ENCODE results near the gene CERS3. TPM values are rescaled to one million over a fixed set of nuclear protein-coding genes. Genes with fewer than 3 reads are reported as not detected.

CERS3 gene
- total RNA-seq, 1 donor from 2014 or later, result 0.13 TPM

GRCh38 chr15:100385300-100386050 is 143.3 kb downstream of the CERS3 start:
- no peaks in the 10 kb centered on the region for H3K4me1 Mint-ChIP-seq
- no peak overlapping the region for H3K27ac Mint-ChIP-seq
- H3K9me3 Mint-ChIP-seq, result peaks cover 22% of the 10 kb centered on the region
- DNase-seq, result no peak
- POLR2A ChIA-PET, result no interaction called here
- H3K27me3 Mint-ChIP-seq, result peaks cover 2% of the 10 kb centered on the region
- intact Hi-C loops (cut with micrococcal nuclease), result no loop called here
- H3K36me3 Mint-ChIP-seq (ENCODE audit: low read depth), result peaks cover 3% of the 10 kb centered on the region
- TF ChIP-seq CTCF (IDR thresholded peaks at IDR 0.05), result no peak
- ATAC-seq (ENCODE audit: low read depth), result no peak
- CTCF ChIA-PET, result no interaction called here
- H3K4me3 Mint-ChIP-seq, result no peak overlapping the region

GRCh38 chr15:100384108-100384410 is 144.7 kb downstream of the CERS3 start:
- Mint-ChIP-seq H3K4me1 (no peaks in the 10 kb centered on the region), H3K9me3 (peaks cover 23% of the 10 kb centered on the region), H3K36me3 (ENCODE audit: low read depth) (peaks cover 3% of the 10 kb centered on the region), H3K4me3 (no peak overlapping the region), H3K27me3 (peaks cover 2% of the 10 kb centered on the region), H3K27ac (no peak overlapping the region)
- TF ChIP-seq CTCF (IDR thresholded peaks at IDR 0.05), result no peak
- CTCF ChIA-PET, result interaction anchor here (1.1 kb wide), 1 partner anchor 34 kb away, joined by 3 read pairs; no protein-coding TSS in a partner anchor
- POLR2A ChIA-PET, result no interaction called here
- ATAC-seq (ENCODE audit: low read depth) (no peak), DNase-seq (no peak)
- intact Hi-C loops (cut with micrococcal nuclease), result no loop called here

- ATAC-seq (ENCODE audit: low read depth) (no peak), DNase-seq (no peak)
- Mint-ChIP-seq H3K36me3 (ENCODE audit: low read depth) (peaks cover 3% of the 10 kb centered on the region), H3K4me1 (no peaks in the 10 kb centered on the region), H3K27ac (no peak overlapping the region), H3K9me3 (peaks cover 20% of the 10 kb centered on the region), H3K4me3 (no peak overlapping the region), H3K27me3 (peaks cover 2% of the 10 kb centered on the region)
- ChIA-PET POLR2A (no interaction called here), CTCF (interaction anchor here (1.1 kb wide), 1 partner anchor 34 kb away, joined by 3 read pairs; no protein-coding TSS in a partner anchor)
- intact Hi-C loops (cut with micrococcal nuclease), result no loop called here
- TF ChIP-seq CTCF (IDR thresholded peaks at IDR 0.05), result no peak
Observed at GRCh38 chr15:100383302-100384107, 145.2 kb downstream of the CERS3 start.

GRCh38 chr15:100373942-100374341 is 154.8 kb downstream of the CERS3 start:
- TF ChIP-seq CTCF (IDR thresholded peaks at IDR 0.05), result no peak
- Mint-ChIP-seq H3K36me3 (ENCODE audit: low read depth) (no peaks in the 10 kb centered on the region), H3K27me3 (peaks cover 33% of the 10 kb centered on the region), H3K9me3 (peaks cover 14% of the 10 kb centered on the region), H3K4me3 (no peak overlapping the region), H3K4me1 (no peaks in the 10 kb centered on the region), H3K27ac (no peak overlapping the region)
- intact Hi-C loops (cut with micrococcal nuclease), result no loop called here
- CTCF ChIA-PET, result no interaction called here
- ATAC-seq (ENCODE audit: low read depth) (no peak), DNase-seq (no peak)
- POLR2A ChIA-PET, result no interaction called here

- POLR2A ChIA-PET, result no interaction called here
- H3K36me3 Mint-ChIP-seq (ENCODE audit: low read depth), result no peaks in the 10 kb centered on the region
- ATAC-seq (ENCODE audit: low read depth) (no peak), DNase-seq (no peak)
- CTCF ChIA-PET, result no interaction called here
- intact Hi-C loops (cut with micrococcal nuclease), result no loop called here
- H3K4me1 Mint-ChIP-seq, result no peaks in the 10 kb centered on the region
- TF ChIP-seq CTCF (IDR thresholded peaks at IDR 0.05), result no peak
- H3K27me3 Mint-ChIP-seq, result peaks cover 33% of the 10 kb centered on the region
- H3K4me3 Mint-ChIP-seq, result no peak overlapping the region
- H3K27ac Mint-ChIP-seq, result no peak overlapping the region
- H3K9me3 Mint-ChIP-seq, result peaks cover 14% of the 10 kb centered on the region
Observed at GRCh38 chr15:100373120-100373896, 155.4 kb downstream of the CERS3 start.
